ENCODE results near the gene FAM98B. TPM values are rescaled to one million over a fixed set of nuclear protein-coding genes. Genes with fewer than 3 reads are reported as not detected.

FAM98B gene
- total RNA-seq, 2 experiments from 2014 or later: 51.0 to 61.8 TPM

- DNase-seq (no peak), ATAC-seq (no peak)
- ChIA-PET POLR2A (interaction anchor here (0.9 to 1.2 kb wide), 3 partner anchors 11 to 19 kb away, joined by 3 to 4 read pairs (median 3); no protein-coding TSS in a partner anchor), CTCF (interaction anchor here (1.1 to 8.1 kb wide), 5 partner anchors 36 to 172 kb away, joined by 3 to 57 read pairs (median 10); partner anchors contain the start of gene RASGRP1)
- TF ChIP-seq CTCF (IDR thresholded peaks at IDR 0.05): no peak
- intact Hi-C loops (cut with micrococcal nuclease): no loop called here
- Mint-ChIP-seq H3K4me3 (no peak overlapping the region), H3K9me3 (peaks cover 7% of the 10 kb centered on the region), H3K27ac (peak overlapping the region; percentile 71), H3K27me3 (no peaks in the 10 kb centered on the region), H3K36me3 (ENCODE audit: low read depth) (peaks cover 86% of the 10 kb centered on the region), H3K4me1 (ENCODE audit: low read depth) (peaks cover 94% of the 10 kb centered on the region)
These were observed 74.4 kb downstream of the FAM98B start for GRCh38 chr15:38528294-38528693.

GRCh38 chr15:38530113-38530512, 76.2 kb downstream of the FAM98B start:
- peaks cover 7% of the 10 kb centered on the region for H3K9me3 Mint-ChIP-seq
- POLR2A ChIA-PET: interaction anchor here (2.5 kb wide), 1 partner anchor 33 kb away, joined by 13 read pairs; the partner anchor contains the start of gene RASGRP1
- intact Hi-C loops (cut with micrococcal nuclease): loop anchor here (1.0 kb wide), 1 partner anchor 9 kb away; no protein-coding TSS in a partner anchor

GRCh38 chr15:38531509-38531908, 77.6 kb downstream of the FAM98B start:
- DNase-seq (no peak), ATAC-seq (no peak)
- Mint-ChIP-seq H3K27ac (peak overlapping the region; percentile 97), H3K9me3 (peaks cover 8% of the 10 kb centered on the region), H3K4me1 (ENCODE audit: low read depth) (peaks cover 98% of the 10 kb centered on the region), H3K36me3 (ENCODE audit: low read depth) (peaks cover 95% of the 10 kb centered on the region), H3K4me3 (no peak overlapping the region), H3K27me3 (no peaks in the 10 kb centered on the region)
- ChIA-PET POLR2A (interaction anchor here (0.7 to 2.5 kb wide), 7 partner anchors 12 to 167 kb away, joined by 3 to 13 read pairs (median 5); partner anchors contain the start of gene RASGRP1), CTCF (interaction anchor here (1.0 to 7.5 kb wide), 8 partner anchors 8 to 168 kb away, joined by 3 to 68 read pairs (median 5); no protein-coding TSS in a partner anchor)
- intact Hi-C loops (cut with micrococcal nuclease): no loop called here
- no peak for TF ChIP-seq CTCF (IDR thresholded peaks at IDR 0.05)

More at GRCh38 chr15:38530113-38530512, 76.2 kb downstream of the FAM98B start:
- Mint-ChIP-seq H3K27me3 (no peaks in the 10 kb centered on the region), H3K4me1 (ENCODE audit: low read depth) (peaks cover 98% of the 10 kb centered on the region), H3K4me3 (peak overlapping the region; percentile 28), H3K27ac (peak overlapping the region; percentile 97), H3K36me3 (ENCODE audit: low read depth) (peaks cover 93% of the 10 kb centered on the region)
- CTCF ChIA-PET: interaction anchor here (0.7 to 7.5 kb wide), 7 partner anchors 12 to 158 kb away, joined by 3 to 68 read pairs (median 3); no protein-coding TSS in a partner anchor
- ATAC-seq (peak; percentile 93), DNase-seq (peak; percentile 79)
- TF ChIP-seq CTCF (IDR thresholded peaks at IDR 0.05): no peak

- Mint-ChIP-seq H3K4me1 (ENCODE audit: low read depth) (peaks cover 98% of the 10 kb centered on the region), H3K4me3 (no peak overlapping the region), H3K9me3 (peaks cover 8% of the 10 kb centered on the region), H3K36me3 (ENCODE audit: low read depth) (peaks cover 96% of the 10 kb centered on the region), H3K27me3 (no peaks in the 10 kb centered on the region), H3K27ac (peak overlapping the region; percentile 97)
- ChIA-PET POLR2A (interaction anchor here (0.7 to 2.5 kb wide), 9 partner anchors 8 to 163 kb away, joined by 3 to 8 read pairs (median 4); no protein-coding TSS in a partner anchor), CTCF (interaction anchor here (0.9 to 7.5 kb wide), 8 partner anchors 19 to 167 kb away, joined by 3 to 68 read pairs (median 4); partner anchors contain the start of gene RASGRP1)
- intact Hi-C loops (cut with micrococcal nuclease): no loop called here
- no peak for DNase-seq
- ATAC-seq: no peak
- no peak for TF ChIP-seq CTCF (IDR thresholded peaks at IDR 0.05)
These were observed 78.8 kb downstream of the FAM98B start for GRCh38 chr15:38532728-38533127.

- DNase-seq: no peak
- peak overlapping the region; percentile 97 for H3K27ac Mint-ChIP-seq
- intact Hi-C loops (cut with micrococcal nuclease): no loop called here
These were observed 79.5 kb downstream of the FAM98B start for GRCh38 chr15:38533416-38533915.

More at GRCh38 chr15:38533416-38533915, 79.5 kb downstream of the FAM98B start:
- Mint-ChIP-seq H3K9me3 (peaks cover 8% of the 10 kb centered on the region), H3K27me3 (no peaks in the 10 kb centered on the region), H3K36me3 (ENCODE audit: low read depth) (peaks cover 96% of the 10 kb centered on the region), H3K4me3 (no peak overlapping the region), H3K4me1 (ENCODE audit: low read depth) (peaks cover 99% of the 10 kb centered on the region)
- CTCF ChIA-PET: interaction anchor here (1.1 to 7.5 kb wide), 8 partner anchors 12 to 166 kb away, joined by 3 to 68 read pairs (median 6); partner anchors contain the start of gene RASGRP1
- no peak for TF ChIP-seq CTCF (IDR thresholded peaks at IDR 0.05)
- no peak for ATAC-seq
- POLR2A ChIA-PET: interaction anchor here (0.7 to 2.5 kb wide), 15 partner anchors 8 to 162 kb away, joined by 3 to 8 read pairs (median 4); partner anchors contain the start of gene RASGRP1
